Measurements from ENCODE around the gene OR11H6.
"Not testable (repeated sequence)": the region's sequence is repeated elsewhere in the genome, so short reads cannot be mapped to it uniquely, and the experiment has no call there.

Gene OR11H6

DNA sequence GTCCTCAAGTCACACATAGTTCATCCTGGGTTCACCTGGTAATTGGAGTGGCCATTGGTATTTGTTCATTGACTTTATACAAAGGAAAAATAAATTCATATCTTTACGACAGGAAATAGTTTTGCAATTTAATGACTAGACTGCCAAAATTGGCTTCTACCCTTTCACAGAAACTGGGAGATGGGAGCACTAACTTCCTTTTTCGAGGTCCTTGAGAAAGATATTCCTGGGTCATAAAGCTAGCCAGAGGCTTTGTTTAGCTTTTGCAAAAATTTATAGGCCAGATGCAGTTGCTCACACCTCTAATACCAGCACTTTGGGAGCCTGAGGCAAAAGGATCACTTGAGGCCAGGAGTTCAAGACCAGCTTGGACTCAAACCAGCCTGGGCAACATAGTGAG, 43.0 kb upstream of the OR11H6 start:
- TF ChIP-seq, protein P1, sequence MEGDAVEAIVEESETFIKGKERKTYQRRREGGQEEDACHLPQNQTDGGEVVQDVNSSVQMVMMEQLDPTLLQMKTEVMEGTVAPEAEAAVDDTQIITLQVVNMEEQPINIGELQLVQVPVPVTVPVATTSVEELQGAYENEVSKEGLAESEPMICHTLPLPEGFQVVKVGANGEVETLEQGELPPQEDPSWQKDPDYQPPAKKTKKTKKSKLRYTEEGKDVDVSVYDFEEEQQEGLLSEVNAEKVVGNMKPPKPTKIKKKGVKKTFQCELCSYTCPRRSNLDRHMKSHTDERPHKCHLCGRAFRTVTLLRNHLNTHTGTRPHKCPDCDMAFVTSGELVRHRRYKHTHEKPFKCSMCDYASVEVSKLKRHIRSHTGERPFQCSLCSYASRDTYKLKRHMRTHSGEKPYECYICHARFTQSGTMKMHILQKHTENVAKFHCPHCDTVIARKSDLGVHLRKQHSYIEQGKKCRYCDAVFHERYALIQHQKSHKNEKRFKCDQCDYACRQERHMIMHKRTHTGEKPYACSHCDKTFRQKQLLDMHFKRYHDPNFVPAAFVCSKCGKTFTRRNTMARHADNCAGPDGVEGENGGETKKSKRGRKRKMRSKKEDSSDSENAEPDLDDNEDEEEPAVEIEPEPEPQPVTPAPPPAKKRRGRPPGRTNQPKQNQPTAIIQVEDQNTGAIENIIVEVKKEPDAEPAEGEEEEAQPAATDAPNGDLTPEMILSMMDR (IDR thresholded peaks at IDR 0.05; ENCODE audit: insufficient read depth, low read length, poor library complexity, severe bottlenecking): no peak
- H3K27me3 ChIP-seq (replicated peaks; ENCODE audit: control insufficient read depth, insufficient read depth, low read length): no peaks in the 10 kb centered on the region
- no peak for DNase-seq (ENCODE audit: extremely low read depth, insufficient read length)

DNA sequence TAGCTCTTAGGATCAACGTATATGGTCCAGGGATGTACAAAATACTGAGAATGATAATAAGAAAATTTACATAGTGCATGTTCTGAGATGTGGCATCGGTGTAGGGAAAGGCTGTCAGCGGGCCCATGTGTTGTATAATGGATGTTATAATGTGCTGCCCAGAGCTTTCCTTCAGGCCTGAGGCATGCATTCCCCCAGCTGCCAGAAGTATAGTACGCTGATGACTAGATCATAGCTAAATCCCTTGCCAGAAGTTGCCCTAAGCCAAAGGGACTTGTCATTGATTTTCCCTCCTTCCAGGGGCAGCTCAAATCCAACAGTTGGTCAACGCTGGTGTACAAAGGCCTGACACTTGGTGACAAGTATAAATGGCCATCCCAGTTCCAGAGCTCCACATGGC, 39.3 kb upstream of the OR11H6 start:
- no peak for DNase-seq (ENCODE audit: extremely low read depth, insufficient read length)
- H3K4me3 ChIP-seq (replicated peaks; ENCODE audit: low read depth, low read length): no peak overlapping the region
- no peaks in the 10 kb centered on the region for H3K27me3 ChIP-seq (replicated peaks; ENCODE audit: control insufficient read depth, insufficient read depth, low read length)
- no peaks in the 10 kb centered on the region for H3K36me3 ChIP-seq (ENCODE audit: control insufficient read depth, insufficient read depth, low read length)
- TF ChIP-seq, protein P1 (IDR thresholded peaks at IDR 0.05; ENCODE audit: insufficient read depth, low read length, poor library complexity, severe bottlenecking): no peak

More for the DNA sequence above, 43.0 kb upstream of the OR11H6 start:
- Histone ChIP-seq H3K36me3 (ENCODE audit: control insufficient read depth, insufficient read depth, low read length) (no peaks in the 10 kb centered on the region), H3K4me3 (replicated peaks; ENCODE audit: low read depth, low read length) (no peak overlapping the region)

DNA sequence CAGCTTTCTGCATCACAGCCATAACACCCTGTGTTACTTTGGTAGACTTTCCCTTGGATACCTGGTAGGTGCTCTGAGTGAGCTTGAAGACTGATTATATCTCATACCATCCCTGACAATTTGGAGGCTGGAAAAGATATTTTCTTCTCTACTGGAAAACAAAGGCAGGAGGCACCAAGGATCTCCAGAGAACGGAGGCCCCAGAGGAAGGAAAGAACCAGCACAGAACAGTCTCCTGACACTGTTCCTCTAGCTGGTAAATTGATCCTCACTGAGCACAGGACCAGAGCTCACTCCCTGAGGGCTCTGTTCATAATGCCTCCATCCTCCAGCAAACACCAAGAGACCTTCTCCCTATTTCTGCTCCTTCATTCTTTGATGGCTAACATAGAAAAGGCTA, 32.9 kb upstream of the OR11H6 start, which contains the start of gene OR11G2:
Gene OR11G2, plus strand, starts transcription at position 301 of the 400 bp plus-strand sequence. CDS start 6,542 bp downstream, outside the sequence.
- H3K27me3 ChIP-seq (replicated peaks; ENCODE audit: control insufficient read depth, insufficient read depth, low read length): no peaks in the 10 kb centered on the region
- no peaks in the 10 kb centered on the region for H3K36me3 ChIP-seq (ENCODE audit: control insufficient read depth, insufficient read depth, low read length)
- H3K4me3 ChIP-seq (replicated peaks; ENCODE audit: low read depth, low read length): no peak within 1 kb of the TSS
- TF ChIP-seq, protein P1 (IDR thresholded peaks at IDR 0.05; ENCODE audit: insufficient read depth, low read length, poor library complexity, severe bottlenecking): no peak
- DNase-seq (ENCODE audit: extremely low read depth, insufficient read length): no peak

DNA sequence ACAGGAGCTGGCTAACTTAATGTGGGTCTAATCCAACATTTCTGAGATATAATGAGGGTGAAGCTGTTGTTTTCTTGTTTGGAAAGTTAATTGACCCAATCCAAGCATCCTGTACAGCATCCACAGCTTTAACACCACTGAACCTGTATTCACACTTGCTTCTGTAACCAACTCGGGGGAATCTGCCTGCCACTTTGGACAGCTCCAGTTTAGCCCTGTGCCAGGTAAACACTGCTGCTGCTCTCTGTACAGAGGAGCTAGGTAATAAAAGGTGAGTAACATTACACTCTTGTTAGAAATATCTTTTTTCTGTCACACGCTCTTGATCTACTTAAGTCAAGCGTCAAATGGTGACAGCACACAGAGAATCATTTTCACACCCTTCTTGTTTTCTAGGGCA, 32.1 kb upstream of the OR11H6 start:
- no peak overlapping the region for H3K4me3 ChIP-seq (replicated peaks; ENCODE audit: low read depth, low read length)
- no peaks in the 10 kb centered on the region for H3K27me3 ChIP-seq (replicated peaks; ENCODE audit: control insufficient read depth, insufficient read depth, low read length)
- no peaks in the 10 kb centered on the region for H3K36me3 ChIP-seq (ENCODE audit: control insufficient read depth, insufficient read depth, low read length)
- TF ChIP-seq, protein P1 (IDR thresholded peaks at IDR 0.05; ENCODE audit: insufficient read depth, low read length, poor library complexity, severe bottlenecking): no peak
- no peak for DNase-seq (ENCODE audit: extremely low read depth, insufficient read length)

DNA sequence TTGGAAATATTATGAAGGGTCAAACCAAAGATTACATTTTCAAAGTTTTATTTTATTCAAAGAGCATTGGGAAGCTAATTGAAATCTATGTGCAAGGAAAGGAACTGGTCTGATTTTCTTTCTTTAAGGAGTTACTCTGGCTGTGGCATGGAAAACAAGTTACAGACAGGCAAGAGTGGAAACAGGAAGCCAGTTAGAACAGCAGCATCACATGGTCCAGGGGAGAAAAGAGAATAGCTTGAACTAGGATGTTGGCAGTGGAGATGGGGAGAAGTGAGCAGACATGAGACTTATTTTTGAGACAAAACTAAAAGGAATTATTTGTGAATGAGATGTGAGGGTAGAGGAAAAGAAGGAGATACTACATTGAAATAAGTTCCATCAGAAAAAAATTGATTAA, 29.4 kb upstream of the OR11H6 start:
- no peak for DNase-seq (ENCODE audit: extremely low read depth, insufficient read length)
- no peaks in the 10 kb centered on the region for H3K36me3 ChIP-seq (ENCODE audit: control insufficient read depth, insufficient read depth, low read length)
- H3K27me3 ChIP-seq (replicated peaks; ENCODE audit: control insufficient read depth, insufficient read depth, low read length): no peaks in the 10 kb centered on the region
- TF ChIP-seq, protein P1 (IDR thresholded peaks at IDR 0.05; ENCODE audit: insufficient read depth, low read length, poor library complexity, severe bottlenecking): no peak
- no peak overlapping the region for H3K4me3 ChIP-seq (replicated peaks; ENCODE audit: low read depth, low read length)

DNA sequence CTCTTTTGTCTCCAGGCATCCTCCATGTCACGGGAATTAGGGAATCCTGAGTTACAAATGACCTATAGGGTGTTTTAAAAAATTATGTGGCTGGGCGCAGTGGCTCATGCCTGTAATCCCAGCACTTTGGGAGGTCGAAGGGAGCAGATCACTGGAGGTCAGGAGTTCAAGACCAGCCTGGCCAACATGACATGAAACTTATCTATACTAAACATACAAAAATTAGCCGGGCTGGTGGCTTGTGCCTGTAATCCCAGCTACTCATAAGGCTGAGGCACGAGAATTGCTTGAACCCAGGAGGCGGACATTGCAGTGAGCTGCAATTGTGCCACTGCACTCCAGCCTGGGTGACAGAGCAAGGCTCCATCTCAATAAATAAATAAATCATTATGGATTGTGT, 28.3 kb upstream of the OR11H6 start:
- H3K27me3 ChIP-seq (replicated peaks; ENCODE audit: control insufficient read depth, insufficient read depth, low read length); H3K36me3 ChIP-seq (ENCODE audit: control insufficient read depth, insufficient read depth, low read length); H3K4me3 ChIP-seq (replicated peaks; ENCODE audit: low read depth, low read length); DNase-seq (ENCODE audit: extremely low read depth, insufficient read length): not testable (repeated sequence)

Measured in GM06990 (cell line).